Dendritic cell treated with granulocyte-macrophage colony-stimulating factor and Interleukin-4, amounts not matched to agents 40 ng/mL and 50 ng/mL, for 4 days (primary cell): Measurements from ENCODE around the gene PLEKHM2.
A peak's percentile ranks its signal among the peaks of the same experiment; 100 is the strongest.

ENCODE experiments used
- H3K27ac Mint-ChIP-seq: one replicate; pipeline ENCODE4 v1.8.0; 2022; ENCODE audit warnings: mild to moderate bottlenecking, mixed read lengths
- H3K27me3 Mint-ChIP-seq: one replicate; pipeline ENCODE4 v1.8.0; 2022; ENCODE audit warnings: mild to moderate bottlenecking, mixed read lengths
- H3K36me3 Mint-ChIP-seq: one replicate; pipeline ENCODE4 v1.8.0; 2022; ENCODE audit warnings: low read depth, mixed read lengths
- H3K4me1 Mint-ChIP-seq: one replicate; pipeline ENCODE4 v1.8.0; 2022; ENCODE audit warnings: low read depth, mixed read lengths
- H3K4me3 Mint-ChIP-seq: one replicate; pipeline ENCODE4 v1.8.0; 2022; ENCODE audit warnings: mild to moderate bottlenecking, moderate library complexity, mixed read lengths
- H3K9me3 Mint-ChIP-seq: one replicate; pipeline ENCODE4 v1.8.0; 2022; ENCODE audit warnings: mixed read lengths
- intact Hi-C: fragments of 100-400 bp; cut with micrococcal nuclease; formaldehyde crosslinking; loops from one replicate; pipeline ENCODE4 v1.15.0; 2022

Gene PLEKHM2

GRCh38 chr1:15717418-15718125 lies 33.5 kb downstream of the PLEKHM2 start:
- Mint-ChIP-seq H3K4me1 (peaks cover 6% of the 10 kb centered on the region), H3K9me3 (no peaks in the 10 kb centered on the region), H3K4me3 (no peak overlapping the region), H3K27ac (no peak overlapping the region), H3K27me3 (no peaks in the 10 kb centered on the region), H3K36me3 (peaks cover 93% of the 10 kb centered on the region)
- intact Hi-C loops, result no loop called here

DNA sequence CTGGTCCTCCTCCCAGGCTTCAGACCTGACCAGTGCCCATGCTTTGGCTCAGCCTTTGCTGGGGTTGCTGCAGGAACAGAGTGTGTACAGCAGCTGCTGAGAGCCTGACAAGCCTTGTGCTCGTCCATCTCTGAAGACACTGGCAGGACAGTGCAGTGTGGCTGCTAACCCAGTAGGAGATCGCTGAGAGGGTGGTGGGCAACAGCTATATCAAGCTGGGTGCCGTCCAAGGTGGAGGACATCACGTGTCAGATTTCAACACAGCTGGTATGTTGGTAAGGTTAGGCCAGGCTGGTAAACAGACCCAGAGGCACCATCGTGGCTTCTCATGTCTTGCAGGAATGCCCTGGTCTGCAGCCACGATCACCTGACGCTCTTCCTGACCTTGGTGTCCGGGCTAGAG lies 34.1 kb downstream of the PLEKHM2 start:
- H3K27me3 Mint-ChIP-seq, result no peaks in the 10 kb centered on the region
- peaks cover 6% of the 10 kb centered on the region for H3K4me1 Mint-ChIP-seq
- H3K36me3 Mint-ChIP-seq, result peaks cover 96% of the 10 kb centered on the region
- H3K9me3 Mint-ChIP-seq, result no peaks in the 10 kb centered on the region
- H3K27ac Mint-ChIP-seq, result no peak overlapping the region
- intact Hi-C loops, result no loop called here
- H3K4me3 Mint-ChIP-seq, result no peak overlapping the region

- H3K36me3 Mint-ChIP-seq, result peaks cover 97% of the 10 kb centered on the region
- intact Hi-C loops, result no loop called here
- no peak overlapping the region for H3K4me3 Mint-ChIP-seq
- no peaks in the 10 kb centered on the region for H3K27me3 Mint-ChIP-seq
- no peaks in the 10 kb centered on the region for H3K9me3 Mint-ChIP-seq
- peaks cover 6% of the 10 kb centered on the region for H3K4me1 Mint-ChIP-seq
- no peak overlapping the region for H3K27ac Mint-ChIP-seq
These were observed 35.4 kb downstream of the PLEKHM2 start for GRCh38 chr1:15719381-15720120.

DNA sequence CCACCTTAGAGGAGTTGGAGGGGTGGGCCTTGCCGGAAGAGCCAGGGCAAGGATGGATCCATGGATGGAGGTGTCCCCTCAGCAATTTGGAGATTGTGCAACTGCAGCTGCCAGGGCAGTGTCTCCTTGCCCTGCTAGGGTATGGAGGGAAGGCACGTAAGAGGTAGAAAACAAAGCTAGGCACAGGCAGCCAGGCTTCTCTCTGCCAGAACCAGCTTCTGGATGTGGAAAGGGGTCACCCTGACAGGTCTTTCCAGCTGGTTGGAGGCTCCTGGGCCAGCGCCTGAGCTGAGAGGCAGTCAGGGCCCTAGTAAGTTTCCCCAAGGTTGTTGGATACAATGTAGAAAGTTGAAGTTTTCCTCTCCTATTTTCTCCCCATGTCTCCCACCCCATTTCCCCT lies 36.7 kb downstream of the PLEKHM2 start:
- Mint-ChIP-seq H3K27me3 (no peaks in the 10 kb centered on the region), H3K4me3 (no peak overlapping the region), H3K36me3 (peaks cover 99% of the 10 kb centered on the region), H3K4me1 (peaks cover 6% of the 10 kb centered on the region), H3K9me3 (no peaks in the 10 kb centered on the region), H3K27ac (no peak overlapping the region)
- intact Hi-C loops, result no loop called here

DNA sequence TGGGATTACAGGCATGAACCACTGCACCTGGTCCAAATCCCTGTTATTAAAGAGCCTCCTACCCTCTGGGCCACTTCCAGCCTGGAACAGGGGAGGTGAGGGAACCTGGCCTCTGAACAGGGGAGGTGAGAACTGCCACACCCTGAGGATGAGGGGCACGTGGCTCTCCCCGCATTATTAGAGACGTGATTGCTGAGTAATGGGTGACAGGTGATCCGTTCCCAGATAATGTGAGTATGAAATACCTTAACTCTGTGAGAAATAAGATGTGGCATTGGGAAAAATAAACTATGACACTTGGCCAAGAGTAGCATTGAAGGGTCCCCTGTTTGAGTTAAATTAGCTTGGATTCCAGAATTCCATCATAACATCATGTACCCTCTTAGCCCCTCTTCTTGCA lies 38.3 kb downstream of the PLEKHM2 start:
- H3K36me3 Mint-ChIP-seq, result peaks cover 100% of the 10 kb centered on the region
- no peak overlapping the region for H3K4me3 Mint-ChIP-seq
- peaks cover 6% of the 10 kb centered on the region for H3K4me1 Mint-ChIP-seq
- intact Hi-C loops, result no loop called here
- no peaks in the 10 kb centered on the region for H3K9me3 Mint-ChIP-seq
- H3K27ac Mint-ChIP-seq, result no peak overlapping the region
- H3K27me3 Mint-ChIP-seq, result no peaks in the 10 kb centered on the region

GRCh38 chr1:15722836-15723532 lies 38.9 kb downstream of the PLEKHM2 start:
- Mint-ChIP-seq H3K9me3 (no peaks in the 10 kb centered on the region), H3K4me3 (no peak overlapping the region), H3K4me1 (peaks cover 6% of the 10 kb centered on the region), H3K27me3 (no peaks in the 10 kb centered on the region), H3K36me3 (peaks cover 100% of the 10 kb centered on the region), H3K27ac (no peak overlapping the region)
- intact Hi-C loops, result no loop called here

DNA sequence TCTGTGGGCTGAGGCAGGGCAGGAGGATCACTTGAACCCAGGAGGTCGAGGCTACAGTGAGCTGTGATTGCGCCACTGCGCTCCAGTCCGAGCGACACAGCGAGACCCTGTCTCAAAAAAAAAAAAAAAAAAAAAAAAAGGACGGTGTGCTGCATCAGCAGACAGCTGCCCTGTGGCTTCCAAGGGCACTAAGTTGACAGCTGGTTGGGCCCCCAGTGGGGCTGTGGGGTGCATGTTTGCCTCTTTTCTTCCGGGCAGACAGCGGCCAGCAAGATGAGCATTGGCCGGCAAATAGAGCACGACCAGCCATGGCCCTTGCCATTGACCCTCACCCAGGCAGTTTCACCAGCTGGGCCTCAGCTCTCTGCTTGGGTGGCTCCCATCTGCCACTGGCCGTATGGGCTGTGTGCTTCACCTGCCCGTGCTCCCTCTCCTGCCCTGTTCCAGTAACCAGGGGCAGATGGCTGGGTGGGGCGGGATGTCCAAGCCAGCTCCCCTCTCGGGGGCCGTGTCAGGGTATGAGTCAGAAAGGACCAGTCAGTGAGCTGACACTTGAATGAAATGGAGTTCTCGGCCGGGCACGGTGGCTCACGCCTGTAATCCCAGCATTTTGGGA lies 39.6 kb downstream of the PLEKHM2 start:
- intact Hi-C loops, result no loop called here
- H3K4me3 Mint-ChIP-seq, result no peak overlapping the region

GRCh38 chr1:15724949-15725880 lies 41.1 kb downstream of the PLEKHM2 start:
- Mint-ChIP-seq H3K27ac (peak overlapping the region; percentile 45), H3K9me3 (no peaks in the 10 kb centered on the region), H3K27me3 (no peaks in the 10 kb centered on the region), H3K36me3 (peaks cover 100% of the 10 kb centered on the region), H3K4me3 (no peak overlapping the region), H3K4me1 (peaks cover 6% of the 10 kb centered on the region)
- intact Hi-C loops, result no loop called here

More for the DNA sequence above, 39.6 kb downstream of the PLEKHM2 start:
- no peaks in the 10 kb centered on the region for H3K9me3 Mint-ChIP-seq
- peaks cover 100% of the 10 kb centered on the region for H3K36me3 Mint-ChIP-seq
- H3K27me3 Mint-ChIP-seq, result no peaks in the 10 kb centered on the region
- no peak overlapping the region for H3K27ac Mint-ChIP-seq
- peaks cover 6% of the 10 kb centered on the region for H3K4me1 Mint-ChIP-seq

DNA sequence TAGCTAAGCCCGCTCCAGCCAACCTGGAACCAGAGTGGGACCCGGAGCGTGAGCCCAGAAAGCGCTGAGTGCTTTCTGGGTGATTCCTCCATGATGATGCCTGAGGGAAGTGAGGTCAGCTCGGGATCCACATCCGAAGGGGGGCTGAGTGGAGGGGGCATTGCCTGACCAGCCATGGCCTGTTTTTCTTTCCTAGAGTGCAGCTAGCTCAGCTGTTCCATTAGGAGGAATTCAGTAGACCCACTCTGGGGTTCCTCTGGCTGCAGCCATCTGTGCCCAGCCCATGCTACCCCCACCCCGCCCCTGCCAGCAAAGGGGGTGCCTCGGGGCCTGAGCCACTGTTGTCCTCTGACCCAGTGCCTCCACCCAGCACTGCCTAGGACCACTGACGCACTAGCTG lies 42.4 kb downstream of the PLEKHM2 start:
- Mint-ChIP-seq H3K36me3 (peaks cover 100% of the 10 kb centered on the region), H3K4me1 (no peaks in the 10 kb centered on the region), H3K27me3 (no peaks in the 10 kb centered on the region), H3K27ac (no peak overlapping the region), H3K9me3 (no peaks in the 10 kb centered on the region), H3K4me3 (no peak overlapping the region)
- intact Hi-C loops, result no loop called here

DNA sequence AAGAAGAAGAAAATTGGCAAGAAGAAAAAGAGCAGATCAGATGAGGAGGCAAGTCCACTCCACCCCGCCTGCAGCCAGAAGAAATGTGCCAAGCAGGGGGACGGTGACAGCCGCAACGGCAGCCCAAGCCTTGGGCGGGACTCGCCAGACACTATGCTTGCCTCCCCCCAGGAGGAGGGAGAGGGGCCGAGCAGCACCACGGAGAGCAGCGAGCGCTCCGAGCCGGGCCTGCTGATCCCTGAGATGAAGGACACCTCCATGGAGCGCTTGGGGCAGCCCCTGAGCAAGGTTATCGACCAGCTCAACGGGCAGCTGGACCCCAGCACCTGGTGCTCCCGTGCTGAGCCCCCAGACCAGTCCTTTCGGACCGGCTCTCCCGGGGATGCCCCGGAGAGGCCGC lies 42.9 kb downstream of the PLEKHM2 start:
- H3K27ac Mint-ChIP-seq, result no peak overlapping the region
- no peak overlapping the region for H3K4me3 Mint-ChIP-seq
- intact Hi-C loops, result no loop called here

GRCh38 chr1:15727424-15727823 lies 43.3 kb downstream of the PLEKHM2 start:
- Mint-ChIP-seq H3K27ac (no peak overlapping the region), H3K4me1 (no peaks in the 10 kb centered on the region), H3K36me3 (peaks cover 100% of the 10 kb centered on the region), H3K9me3 (no peaks in the 10 kb centered on the region), H3K4me3 (no peak overlapping the region), H3K27me3 (no peaks in the 10 kb centered on the region)
- intact Hi-C loops, result no loop called here

More for the DNA sequence above, 42.9 kb downstream of the PLEKHM2 start:
- Mint-ChIP-seq H3K36me3 (peaks cover 100% of the 10 kb centered on the region), H3K9me3 (no peaks in the 10 kb centered on the region), H3K4me1 (no peaks in the 10 kb centered on the region), H3K27me3 (no peaks in the 10 kb centered on the region)

GRCh38 chr1:15727866-15728534 lies 43.9 kb downstream of the PLEKHM2 start:
- Mint-ChIP-seq H3K36me3 (peaks cover 100% of the 10 kb centered on the region), H3K9me3 (no peaks in the 10 kb centered on the region), H3K27ac (no peak overlapping the region), H3K4me3 (no peak overlapping the region), H3K4me1 (no peaks in the 10 kb centered on the region), H3K27me3 (no peaks in the 10 kb centered on the region)
- intact Hi-C loops, result no loop called here
